ENCODE results near the gene SEL1L. TPM values are rescaled to one million over a fixed set of nuclear protein-coding genes. Genes with fewer than 3 reads are reported as not detected.

Gene SEL1L
- total RNA-seq, 1 experiment from 2014 or later = 53.7 TPM

- BruUV-seq (replicated peaks) = no TSS peak
- no peak overlapping the region for H3K4me3 ChIP-seq (ENCODE audit: low read depth in 2 of 2, low read length in 2 of 2)
- ChIA-PET POLR2A (no interaction called here), CTCF (interaction anchor here (2.3 kb wide), 1 partner anchor 184 kb away, joined by 7 read pairs; no protein-coding TSS in a partner anchor)
- no peak overlapping the region for H3K27ac ChIP-seq (ENCODE audit: low read length)
- DNase-seq (ENCODE audit: low read depth, low spot score) = peak; percentile 38
- TF ChIP-seq SIN3A (IDR thresholded peaks at IDR 0.05; ENCODE audit: borderline replicate concordance, insufficient read depth, low read depth, low read length) (no peak), CTCF (IDR thresholded peaks at IDR 0.05) (peak; percentile 79), POLR2AphosphoS5 (IDR thresholded peaks at IDR 0.05; ENCODE audit: low read depth, low read length) (no peak), REST (IDR thresholded peaks at IDR 0.05; ENCODE audit: insufficient read depth in 1 of 2, low read depth in 2 of 2, low read length in 1 of 2) (no peak), TCF7L2 (IDR thresholded peaks at IDR 0.05; ENCODE audit: low read depth, low read length) (no peak)
- no peaks in the 10 kb centered on the region for H3K36me3 ChIP-seq (ENCODE audit: control insufficient read depth, insufficient read depth, low read length)
- no peaks in the 10 kb centered on the region; the same call in 1 of the 2 replicates for H3K4me1 ChIP-seq (ENCODE audit: control insufficient read depth, insufficient read depth, low read length)
- no peaks in the 10 kb centered on the region for H3K9me3 ChIP-seq (ENCODE audit: control insufficient read depth, insufficient read depth, low read depth, low read length)
- ATAC-seq = peak; percentile 84
- intact Hi-C loops (cut with micrococcal nuclease; ENCODE audit: unreplicated experiment) (loop anchor here (2.0 kb wide), 1 partner anchor 184 kb away; no protein-coding TSS in a partner anchor), in situ Hi-C loops (cut with HindIII; ENCODE audit: low pct_unique_long_range_greater_than_20kb, low sequenced_read_pairs) (no loop called here)
- no peaks in the 10 kb centered on the region for H3K27me3 ChIP-seq (ENCODE audit: control insufficient read depth, insufficient read depth, low read length)
Observed at GRCh38 chr14:81453166-81453766, 80.4 kb downstream of the SEL1L start.

- Histone ChIP-seq H3K27ac (ENCODE audit: low read length) (no peak overlapping the region), H3K9me3 (ENCODE audit: control insufficient read depth, insufficient read depth, low read depth, low read length) (no peaks in the 10 kb centered on the region), H3K27me3 (ENCODE audit: control insufficient read depth, insufficient read depth, low read length) (no peaks in the 10 kb centered on the region), H3K4me3 (ENCODE audit: low read depth in 2 of 2, low read length in 2 of 2) (no peak overlapping the region), H3K36me3 (ENCODE audit: control insufficient read depth, insufficient read depth, low read length) (no peaks in the 10 kb centered on the region), H3K4me1 (ENCODE audit: control insufficient read depth, insufficient read depth, low read length) (no peaks in the 10 kb centered on the region; the same call in 1 of the 2 replicates)
- ChIA-PET POLR2A (no interaction called here), CTCF (interaction anchor here (2.3 kb wide), 1 partner anchor 183 kb away, joined by 7 read pairs; no protein-coding TSS in a partner anchor)
- TF ChIP-seq TCF7L2 (IDR thresholded peaks at IDR 0.05; ENCODE audit: low read depth, low read length) = no peak
- TF ChIP-seq CTCF (IDR thresholded peaks at IDR 0.05) = no peak
- no peak for TF ChIP-seq POLR2AphosphoS5 (IDR thresholded peaks at IDR 0.05; ENCODE audit: low read depth, low read length)
- TF ChIP-seq REST (IDR thresholded peaks at IDR 0.05; ENCODE audit: insufficient read depth in 1 of 2, low read depth in 2 of 2, low read length in 1 of 2) = no peak
- TF ChIP-seq SIN3A (IDR thresholded peaks at IDR 0.05; ENCODE audit: borderline replicate concordance, insufficient read depth, low read depth, low read length) = no peak
- in situ Hi-C loops (cut with HindIII; ENCODE audit: low pct_unique_long_range_greater_than_20kb, low sequenced_read_pairs) = no loop called here
- peak; percentile 53; the same call in 1 of the 2 replicates for ATAC-seq
- no peak for DNase-seq (ENCODE audit: low read depth, low spot score)
- BruUV-seq (replicated peaks) = no TSS peak
- intact Hi-C loops (cut with micrococcal nuclease; ENCODE audit: unreplicated experiment) = loop anchor here (2.0 kb wide), 1 partner anchor 184 kb away; no protein-coding TSS in a partner anchor
Observed at GRCh38 chr14:81452341-81453133, 81.1 kb downstream of the SEL1L start.

Measured in Panc1 (cell line).